Mesothelial cell of epicardium (in vitro differentiated cells): ENCODE data around the gene PRPF31. TPM values are rescaled to one million over a fixed set of nuclear protein-coding genes. Genes with fewer than 3 reads are reported as not detected.
A peak's percentile ranks its signal among the peaks of the same experiment; 100 is the strongest.
"Not testable (repeated sequence)": the region's sequence is repeated elsewhere in the genome, so short reads cannot be mapped to it uniquely, and the experiment has no call there.

Experiments used
- DNase-seq, 2 experiments: peaks; one replicate each; pipeline ENCODE4 v3.0.0; 2021; ENCODE audit warnings: low spot score in 2 of 2; ENCODE audit not compliant: unreplicated experiment in 2 of 2
- H3K27ac Mint-ChIP-seq: 2 replicates; pipeline ENCODE4 v1.8.0; 2021; ENCODE audit warnings: mixed read lengths
- H3K27me3 Mint-ChIP-seq: 2 replicates; pipeline ENCODE4 v1.8.0; 2021; ENCODE audit warnings: low read depth, mixed read lengths
- H3K36me3 Mint-ChIP-seq: 2 replicates; pipeline ENCODE4 v1.8.0; 2021; ENCODE audit warnings: mixed read lengths
- H3K4me1 Mint-ChIP-seq: 2 replicates; pipeline ENCODE4 v1.8.0; 2021; ENCODE audit warnings: mixed read lengths
- H3K4me3 Mint-ChIP-seq: 2 replicates; pipeline ENCODE4 v1.8.0; 2021; ENCODE audit warnings: mild to moderate bottlenecking, moderate library complexity, mixed read lengths
- H3K9me3 Mint-ChIP-seq: 2 replicates; pipeline ENCODE4 v1.8.0; 2021; ENCODE audit warnings: mixed read lengths
- CTCF ChIP-seq: fragments of 200-600 bp; sonication (generic); IDR thresholded peaks from one replicate; pipeline ENCODE4 v1.5.0; 2021; ENCODE audit warnings: antibody characterized with exemption; ENCODE audit not compliant: unreplicated experiment
- total RNA-seq: library from RNA; stranded (reverse); gene quantifications from 3 replicates; pipeline ENCODE4 v1.2.1, GENCODE V29; 2021

The PRPF31 gene
- total RNA-seq, 1 donor from 2014 or later, result 80.6 TPM

- TF ChIP-seq CTCF, result no peak
- DNase-seq, result no peak
- Mint-ChIP-seq H3K27me3 (peaks cover 42% of the 10 kb centered on the region), H3K9me3 (peaks cover 4% of the 10 kb centered on the region), H3K27ac (no peak overlapping the region), H3K36me3 (no peaks in the 10 kb centered on the region), H3K4me3 (peak overlapping the region; percentile 48), H3K4me1 (peaks cover 4% of the 10 kb centered on the region)
These were observed 18.9 kb upstream of the PRPF31 start for GRCh38 chr19:54096617-54097106.

DNA sequence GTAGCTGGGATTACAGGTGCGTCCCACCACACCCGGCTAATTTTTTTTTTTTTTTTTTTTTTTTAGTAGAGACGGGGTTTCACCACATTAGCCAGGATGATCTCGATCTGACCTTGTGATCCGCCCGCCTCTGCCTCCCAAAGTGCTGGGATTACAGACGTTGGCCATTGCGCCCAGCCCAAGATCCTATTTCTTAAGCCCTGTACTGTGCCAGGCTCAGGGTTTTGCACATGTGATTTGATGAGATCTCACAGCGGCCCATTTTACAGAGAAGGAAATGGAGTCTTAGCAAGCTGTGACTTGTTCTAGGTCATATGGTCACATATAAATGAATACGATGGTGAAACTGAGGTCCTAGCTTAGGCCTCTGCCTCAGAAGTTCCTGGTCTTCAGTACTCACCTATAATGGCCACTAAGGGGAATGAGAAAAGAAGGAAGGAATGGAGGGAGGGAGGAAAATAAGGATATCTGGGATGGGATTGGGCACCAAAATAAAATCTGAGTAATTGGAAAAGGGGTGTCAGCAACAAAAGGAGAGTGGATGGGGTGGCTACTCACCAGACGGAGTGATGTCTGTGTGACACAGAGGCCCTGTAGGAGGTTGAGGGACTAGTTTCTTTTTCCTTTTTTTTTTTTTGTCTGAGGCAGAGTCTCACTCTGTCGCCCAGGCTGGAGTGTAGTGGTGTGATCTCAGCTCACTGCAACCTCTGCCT is 16.2 kb upstream of the PRPF31 start:
- H3K4me3 Mint-ChIP-seq, result no peak overlapping the region
- peaks cover 12% of the 10 kb centered on the region for H3K4me1 Mint-ChIP-seq
- peaks cover 2% of the 10 kb centered on the region for H3K9me3 Mint-ChIP-seq
- DNase-seq, result no peak
- H3K36me3 Mint-ChIP-seq, result peaks cover 2% of the 10 kb centered on the region
- no peak overlapping the region for H3K27ac Mint-ChIP-seq
- TF ChIP-seq CTCF, result no peak
- peaks cover 32% of the 10 kb centered on the region for H3K27me3 Mint-ChIP-seq

- not testable (repeated sequence) for H3K9me3 Mint-ChIP-seq, H3K27ac Mint-ChIP-seq, H3K4me3 Mint-ChIP-seq, H3K36me3 Mint-ChIP-seq, DNase-seq
- H3K4me1 Mint-ChIP-seq, result peaks cover 12% of the 10 kb centered on the region
- peaks cover 27% of the 10 kb centered on the region for H3K27me3 Mint-ChIP-seq
These were observed 15.7 kb upstream of the PRPF31 start for GRCh38 chr19:54099903-54100255.

GRCh38 chr19:54100561-54100960 is 15.0 kb upstream of the PRPF31 start, which contains the start of gene OSCAR:
OSCAR (minus strand) TSS chr19:54100803; CDS start chr19:54100792, 11 bp downstream.
- H3K27ac Mint-ChIP-seq, result no peak within 1 kb of the TSS
- H3K4me1 Mint-ChIP-seq, result peaks cover 12% of the 10 kb centered on the region
- DNase-seq, result no peak
- H3K4me3 Mint-ChIP-seq, result peak within 1 kb of the TSS; percentile 99
- H3K27me3 Mint-ChIP-seq, result peaks cover 20% of the 10 kb centered on the region
- no peaks in the 10 kb centered on the region for H3K9me3 Mint-ChIP-seq
- no peak for TF ChIP-seq CTCF
- peaks cover 4% of the 10 kb centered on the region for H3K36me3 Mint-ChIP-seq

- H3K27me3 Mint-ChIP-seq, result peaks cover 6% of the 10 kb centered on the region
- peak within 1 kb of the TSS; percentile 90 for H3K27ac Mint-ChIP-seq
- H3K4me3 Mint-ChIP-seq, result peak within 1 kb of the TSS; percentile 99
- no peak for TF ChIP-seq CTCF
- H3K36me3 Mint-ChIP-seq, result peaks cover 15% of the 10 kb centered on the region
- H3K9me3 Mint-ChIP-seq, result no peaks in the 10 kb centered on the region
- peaks cover 9% of the 10 kb centered on the region for H3K4me1 Mint-ChIP-seq
- peak; percentile 96 to 97 for DNase-seq
These were observed 13.0 kb upstream of the PRPF31 start, which contains the start of gene NDUFA3 for GRCh38 chr19:54102421-54103169. NDUFA3 (plus strand) TSS chr19:54102855; CDS start chr19:54102879, 24 bp downstream.
